Mesothelial cell of epicardium (in vitro differentiated cells): Measurements from ENCODE around the gene SMG6. TPM values are rescaled to one million over a fixed set of nuclear protein-coding genes. Genes with fewer than 3 reads are reported as not detected.
A peak's percentile ranks its signal among the peaks of the same experiment; 100 is the strongest.
"Not testable (repeated sequence)": the region's sequence is repeated elsewhere in the genome, so short reads cannot be mapped to it uniquely, and the experiment has no call there.

Source experiments
- DNase-seq, 2 experiments: peaks; one replicate each; pipeline ENCODE4 v3.0.0; 2021; ENCODE audit warnings: low spot score in 2 of 2; ENCODE audit not compliant: unreplicated experiment in 2 of 2
- H3K27ac Mint-ChIP-seq: 2 replicates; pipeline ENCODE4 v1.8.0; 2021; ENCODE audit warnings: mixed read lengths
- H3K27me3 Mint-ChIP-seq: 2 replicates; pipeline ENCODE4 v1.8.0; 2021; ENCODE audit warnings: low read depth, mixed read lengths
- H3K36me3 Mint-ChIP-seq: 2 replicates; pipeline ENCODE4 v1.8.0; 2021; ENCODE audit warnings: mixed read lengths
- H3K4me1 Mint-ChIP-seq: 2 replicates; pipeline ENCODE4 v1.8.0; 2021; ENCODE audit warnings: mixed read lengths
- H3K4me3 Mint-ChIP-seq: 2 replicates; pipeline ENCODE4 v1.8.0; 2021; ENCODE audit warnings: mild to moderate bottlenecking, moderate library complexity, mixed read lengths
- H3K9me3 Mint-ChIP-seq: 2 replicates; pipeline ENCODE4 v1.8.0; 2021; ENCODE audit warnings: mixed read lengths
- CTCF ChIP-seq: fragments of 200-600 bp; sonication (generic); IDR thresholded peaks from one replicate; pipeline ENCODE4 v1.5.0; 2021; ENCODE audit warnings: antibody characterized with exemption; ENCODE audit not compliant: unreplicated experiment
- total RNA-seq: library from RNA; stranded (reverse); gene quantifications from 3 replicates; pipeline ENCODE4 v1.2.1, GENCODE V29; 2021

SMG6 gene
- total RNA-seq, 1 donor from 2014 or later = 58.3 TPM

- Mint-ChIP-seq H3K27me3 (no peaks in the 10 kb centered on the region), H3K4me1 (peaks cover 18% of the 10 kb centered on the region), H3K27ac (peak overlapping the region; percentile 47), H3K9me3 (no peaks in the 10 kb centered on the region), H3K4me3 (no peak overlapping the region), H3K36me3 (peaks cover 29% of the 10 kb centered on the region)
- no peak for DNase-seq
- no peak for TF ChIP-seq CTCF
Measured at GRCh38 chr17:2146132-2146871, 157.3 kb downstream of the SMG6 start.

GRCh38 chr17:2144701-2145100, 158.9 kb downstream of the SMG6 start:
- peak overlapping the region; percentile 75 for H3K27ac Mint-ChIP-seq
- H3K27me3 Mint-ChIP-seq = no peaks in the 10 kb centered on the region
- H3K9me3 Mint-ChIP-seq = no peaks in the 10 kb centered on the region
- H3K4me1 Mint-ChIP-seq = peaks cover 15% of the 10 kb centered on the region
- TF ChIP-seq CTCF = no peak
- DNase-seq = no peak
- H3K4me3 Mint-ChIP-seq = no peak overlapping the region
- peaks cover 29% of the 10 kb centered on the region for H3K36me3 Mint-ChIP-seq

GRCh38 chr17:2143332-2143731, 160.3 kb downstream of the SMG6 start:
- Mint-ChIP-seq H3K36me3 (peaks cover 19% of the 10 kb centered on the region), H3K9me3 (no peaks in the 10 kb centered on the region), H3K27ac (no peak overlapping the region), H3K27me3 (no peaks in the 10 kb centered on the region), H3K4me1 (peaks cover 24% of the 10 kb centered on the region), H3K4me3 (no peak overlapping the region)
- no peak for TF ChIP-seq CTCF
- no peak for DNase-seq

GRCh38 chr17:2142682-2143081, 160.9 kb downstream of the SMG6 start:
- not testable (repeated sequence) for H3K4me3 Mint-ChIP-seq, H3K27ac Mint-ChIP-seq, DNase-seq, H3K27me3 Mint-ChIP-seq, H3K9me3 Mint-ChIP-seq
- peaks cover 31% of the 10 kb centered on the region for H3K4me1 Mint-ChIP-seq
- H3K36me3 Mint-ChIP-seq = peaks cover 15% of the 10 kb centered on the region

GRCh38 chr17:2140683-2141082, 162.9 kb downstream of the SMG6 start:
- Mint-ChIP-seq H3K9me3 (no peaks in the 10 kb centered on the region), H3K36me3 (peaks cover 11% of the 10 kb centered on the region), H3K4me3 (no peak overlapping the region), H3K27ac (peak overlapping the region; percentile 86), H3K4me1 (peaks cover 46% of the 10 kb centered on the region), H3K27me3 (no peaks in the 10 kb centered on the region)
- no peak for DNase-seq
- no peak for TF ChIP-seq CTCF

- TF ChIP-seq CTCF = no peak
Measured at GRCh38 chr17:2138761-2139160, 164.8 kb downstream of the SMG6 start.

More at GRCh38 chr17:2138761-2139160, 164.8 kb downstream of the SMG6 start:
- peaks cover 5% of the 10 kb centered on the region for H3K36me3 Mint-ChIP-seq
- no peaks in the 10 kb centered on the region for H3K27me3 Mint-ChIP-seq
- no peaks in the 10 kb centered on the region for H3K9me3 Mint-ChIP-seq
- peak in 1 of 2 experiments; percentile 40 for DNase-seq
- peak overlapping the region; percentile 99 for H3K27ac Mint-ChIP-seq
- no peak overlapping the region for H3K4me3 Mint-ChIP-seq
- peaks cover 50% of the 10 kb centered on the region for H3K4me1 Mint-ChIP-seq
